ENCODE data around the gene OR5H2.

DNA sequence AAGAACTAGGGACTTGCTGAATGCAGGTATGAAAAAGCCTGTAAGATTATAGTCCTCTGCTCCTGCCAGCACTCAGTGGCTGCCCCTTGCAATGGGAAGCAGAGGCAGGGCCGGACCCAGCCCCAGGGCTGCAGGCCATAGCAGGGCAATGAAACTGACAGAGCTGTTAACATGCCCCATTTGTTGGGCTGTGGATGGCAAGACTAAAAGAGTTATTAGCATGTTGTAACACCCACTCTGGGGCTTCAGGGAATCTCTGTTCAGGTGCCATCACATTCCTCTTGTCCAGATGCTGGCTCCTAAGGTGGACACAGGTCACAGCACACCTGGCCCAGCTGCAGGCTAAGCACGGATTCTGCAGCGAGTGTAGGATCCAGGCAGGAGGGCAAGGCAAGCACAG is 7.4 kb upstream of the OR5H2 start:
- no peak for TF ChIP-seq POLR2A (IDR thresholded peaks at IDR 0.05)
- no peak for TF ChIP-seq EP300 (IDR thresholded peaks at IDR 0.05)
- TF ChIP-seq, protein P1, sequence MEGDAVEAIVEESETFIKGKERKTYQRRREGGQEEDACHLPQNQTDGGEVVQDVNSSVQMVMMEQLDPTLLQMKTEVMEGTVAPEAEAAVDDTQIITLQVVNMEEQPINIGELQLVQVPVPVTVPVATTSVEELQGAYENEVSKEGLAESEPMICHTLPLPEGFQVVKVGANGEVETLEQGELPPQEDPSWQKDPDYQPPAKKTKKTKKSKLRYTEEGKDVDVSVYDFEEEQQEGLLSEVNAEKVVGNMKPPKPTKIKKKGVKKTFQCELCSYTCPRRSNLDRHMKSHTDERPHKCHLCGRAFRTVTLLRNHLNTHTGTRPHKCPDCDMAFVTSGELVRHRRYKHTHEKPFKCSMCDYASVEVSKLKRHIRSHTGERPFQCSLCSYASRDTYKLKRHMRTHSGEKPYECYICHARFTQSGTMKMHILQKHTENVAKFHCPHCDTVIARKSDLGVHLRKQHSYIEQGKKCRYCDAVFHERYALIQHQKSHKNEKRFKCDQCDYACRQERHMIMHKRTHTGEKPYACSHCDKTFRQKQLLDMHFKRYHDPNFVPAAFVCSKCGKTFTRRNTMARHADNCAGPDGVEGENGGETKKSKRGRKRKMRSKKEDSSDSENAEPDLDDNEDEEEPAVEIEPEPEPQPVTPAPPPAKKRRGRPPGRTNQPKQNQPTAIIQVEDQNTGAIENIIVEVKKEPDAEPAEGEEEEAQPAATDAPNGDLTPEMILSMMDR (IDR thresholded peaks at IDR 0.05) = no peak
- TF ChIP-seq POLR2AphosphoS5 (IDR thresholded peaks at IDR 0.05) = no peak
